ENCODE results near the gene TBCD.

DNA sequence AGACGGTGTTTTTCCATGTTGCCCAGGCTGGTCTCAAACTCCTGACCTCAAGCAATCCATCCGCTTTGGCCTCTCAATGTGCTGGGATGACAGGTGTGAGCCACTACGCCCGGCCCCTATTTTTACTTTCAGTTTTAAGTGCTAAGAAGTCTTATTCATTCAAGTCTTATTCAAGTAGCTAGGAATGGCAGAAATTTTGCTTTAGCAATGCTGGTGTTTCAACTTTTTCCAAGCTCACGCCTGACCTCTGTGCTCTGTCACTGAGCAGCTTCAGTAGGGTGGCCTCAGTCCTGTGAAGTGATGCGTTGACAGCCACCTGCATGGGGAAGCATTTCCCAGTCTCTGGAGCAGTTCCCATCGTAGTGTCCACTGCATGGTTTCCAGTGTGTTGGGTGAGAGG lies 75.1 kb downstream of the TBCD start:
- no peak for TF ChIP-seq FOXM1 (IDR thresholded peaks at IDR 0.05; ENCODE audit: borderline replicate concordance)
- no peak for TF ChIP-seq SP1 (IDR thresholded peaks at IDR 0.05)
- no peak for TF ChIP-seq HDGF (IDR thresholded peaks at IDR 0.05; ENCODE audit: borderline replicate concordance)
- TF ChIP-seq BHLHE40 (IDR thresholded peaks at IDR 0.05; ENCODE audit: borderline replicate concordance), result no peak
- TF ChIP-seq ELF4 (IDR thresholded peaks at IDR 0.05), result no peak
- no peak for TF ChIP-seq ARNT (IDR thresholded peaks at IDR 0.05)
- TF ChIP-seq NFRKB (IDR thresholded peaks at IDR 0.05), result no peak
- TF ChIP-seq SUZ12 (IDR thresholded peaks at IDR 0.05), result no peak
- TF ChIP-seq FOXK2 (IDR thresholded peaks at IDR 0.05), result no peak
- no peak for TF ChIP-seq FOXA1 (IDR thresholded peaks at IDR 0.05)
- TF ChIP-seq L3MBTL2 (conservative IDR thresholded peaks at IDR 0.05), result no peak
- TF ChIP-seq, protein P1, sequence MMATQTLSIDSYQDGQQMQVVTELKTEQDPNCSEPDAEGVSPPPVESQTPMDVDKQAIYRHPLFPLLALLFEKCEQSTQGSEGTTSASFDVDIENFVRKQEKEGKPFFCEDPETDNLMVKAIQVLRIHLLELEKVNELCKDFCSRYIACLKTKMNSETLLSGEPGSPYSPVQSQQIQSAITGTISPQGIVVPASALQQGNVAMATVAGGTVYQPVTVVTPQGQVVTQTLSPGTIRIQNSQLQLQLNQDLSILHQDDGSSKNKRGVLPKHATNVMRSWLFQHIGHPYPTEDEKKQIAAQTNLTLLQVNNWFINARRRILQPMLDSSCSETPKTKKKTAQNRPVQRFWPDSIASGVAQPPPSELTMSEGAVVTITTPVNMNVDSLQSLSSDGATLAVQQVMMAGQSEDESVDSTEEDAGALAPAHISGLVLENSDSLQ (IDR thresholded peaks at IDR 0.05), result no peak

Measured in HEK293T (cell line).